ENCODE results near the gene MRO. TPM values are rescaled to one million over a fixed set of nuclear protein-coding genes. Genes with fewer than 3 reads are reported as not detected.

The MRO gene
- total RNA-seq, 1 experiment from 2014 or later = 0.84 TPM

DNA sequence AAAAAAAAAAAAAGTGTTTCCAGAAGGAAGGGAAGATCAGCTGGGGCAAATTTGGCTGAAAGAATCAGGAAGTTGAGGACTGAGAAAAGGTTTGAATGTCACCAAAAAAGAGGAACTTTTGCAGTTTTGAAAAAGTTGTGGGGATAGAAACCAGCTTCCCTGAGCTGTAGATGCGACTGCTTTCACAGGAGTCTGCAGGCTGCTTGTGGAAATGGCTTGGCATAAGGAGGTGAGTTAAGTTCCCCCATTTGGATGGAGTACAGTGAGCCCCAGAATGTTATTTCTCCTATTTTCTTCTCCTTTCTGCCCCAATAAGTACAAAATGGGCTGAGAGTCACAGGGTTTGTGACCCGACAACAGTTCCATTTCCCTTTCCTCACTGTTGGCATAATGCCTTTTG is 42.6 kb upstream of the MRO start:
- no peak for ATAC-seq
- ChIA-PET CTCF (no interaction called here), RAD21 (ENCODE audit: low non-redundant PET in 1 of 2, low total read pairs in 2 of 2, uncharacterized antibody in 2 of 2, unreplicated experiment in 2 of 2) (no interaction called here), POLR2A (no interaction called here)
- H3K4me2 ChIP-seq (ENCODE audit: low read length) = no peak overlapping the region
- BruUV-seq (replicated peaks) = no TSS peak
- DNase-seq (ENCODE audit: low read depth, low spot score) = no peak
- no peak overlapping the region for H2AFZ ChIP-seq (ENCODE audit: low read depth, low read length, poor library complexity, severe bottlenecking)
- H4K20me1 ChIP-seq (ENCODE audit: insufficient read depth) = no peaks in the 10 kb centered on the region
- H3K9me3 ChIP-seq (ENCODE audit: control insufficient read depth in 1 of 2, insufficient read depth in 1 of 2, low read depth in 1 of 2, low read length in 2 of 2) = no peaks in the 10 kb centered on the region
- H3K4me3 ChIP-seq (replicated peaks in 1 of 2; ENCODE audit: low read depth in 1 of 2, low read length in 2 of 2) = no peak overlapping the region
- no peak overlapping the region for H3K9ac ChIP-seq (ENCODE audit: low read length)
- no peak overlapping the region for H3K27ac ChIP-seq (ENCODE audit: low read depth, low read length)
- no peaks in the 10 kb centered on the region for H3K36me3 ChIP-seq (ENCODE audit: control insufficient read depth in 1 of 2, insufficient read depth in 2 of 2, low read length in 2 of 2)
- no peaks in the 10 kb centered on the region for H3K27me3 ChIP-seq (ENCODE audit: insufficient read depth, low read length)
- no peaks in the 10 kb centered on the region for H3K79me2 ChIP-seq (ENCODE audit: insufficient read depth, low read length)
- no peak for TF ChIP-seq SRF (IDR thresholded peaks at IDR 0.05; ENCODE audit: low read depth)
- no peak for TF ChIP-seq ELF1 (IDR thresholded peaks at IDR 0.05; ENCODE audit: borderline replicate concordance, low read depth)
- TF ChIP-seq, protein P1, sequence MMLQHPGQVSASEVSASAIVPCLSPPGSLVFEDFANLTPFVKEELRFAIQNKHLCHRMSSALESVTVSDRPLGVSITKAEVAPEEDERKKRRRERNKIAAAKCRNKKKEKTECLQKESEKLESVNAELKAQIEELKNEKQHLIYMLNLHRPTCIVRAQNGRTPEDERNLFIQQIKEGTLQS (IDR thresholded peaks at IDR 0.05) = no peak
- TF ChIP-seq TCF7L2 (IDR thresholded peaks at IDR 0.05; ENCODE audit: borderline replicate concordance, extremely low read depth, insufficient read depth, insufficient read length) = no peak
- peaks cover under 1 to 4% of the 10 kb centered on the region in 2 experiments; a peak in 2 of 4 replicates for H3K4me1 ChIP-seq (ENCODE audit: control insufficient read depth in 1 of 2, insufficient read depth in 2 of 2, low read length in 2 of 2)
- H3K9me2 ChIP-seq (ENCODE audit: insufficient read depth) = no peaks in the 10 kb centered on the region
- intact Hi-C loops (cut with micrococcal nuclease) = no loop called here

GRCh38 chr18:50861617-50862016 is 41.8 kb upstream of the MRO start:
- no TSS peak for BruUV-seq (replicated peaks)
- Histone ChIP-seq H3K9me3 (ENCODE audit: control insufficient read depth in 1 of 2, insufficient read depth in 1 of 2, low read depth in 1 of 2, low read length in 2 of 2) (no peaks in the 10 kb centered on the region), H3K27me3 (ENCODE audit: insufficient read depth, low read length) (no peaks in the 10 kb centered on the region), H3K4me2 (ENCODE audit: low read length) (no peak overlapping the region), H3K9ac (ENCODE audit: low read length) (no peak overlapping the region), H3K27ac (ENCODE audit: low read depth, low read length) (no peak overlapping the region), H3K4me1 (ENCODE audit: control insufficient read depth in 1 of 2, insufficient read depth in 2 of 2, low read length in 2 of 2) (peaks cover 6 to 12% of the 10 kb centered on the region in 2 experiments; a peak in 3 of 4 replicates), H3K4me3 (replicated peaks in 1 of 2; ENCODE audit: low read depth in 1 of 2, low read length in 2 of 2) (no peak overlapping the region), H3K9me2 (ENCODE audit: insufficient read depth) (no peaks in the 10 kb centered on the region), H4K20me1 (ENCODE audit: insufficient read depth) (no peaks in the 10 kb centered on the region), H2AFZ (ENCODE audit: low read depth, low read length, poor library complexity, severe bottlenecking) (no peak overlapping the region), H3K36me3 (ENCODE audit: control insufficient read depth in 1 of 2, insufficient read depth in 2 of 2, low read length in 2 of 2) (no peaks in the 10 kb centered on the region), H3K79me2 (ENCODE audit: insufficient read depth, low read length) (no peaks in the 10 kb centered on the region)
- ChIA-PET CTCF (no interaction called here), RAD21 (ENCODE audit: low non-redundant PET in 1 of 2, low total read pairs in 2 of 2, uncharacterized antibody in 2 of 2, unreplicated experiment in 2 of 2) (no interaction called here), POLR2A (no interaction called here)
- DNase-seq (ENCODE audit: low read depth, low spot score) (no peak), ATAC-seq (no peak)
- TF ChIP-seq EGR1 (IDR thresholded peaks at IDR 0.05; ENCODE audit: low read depth) = no peak
- no peak for TF ChIP-seq POLR2AphosphoS5 (IDR thresholded peaks at IDR 0.05; ENCODE audit: low read depth, low read length)
- TF ChIP-seq, protein P2, sequence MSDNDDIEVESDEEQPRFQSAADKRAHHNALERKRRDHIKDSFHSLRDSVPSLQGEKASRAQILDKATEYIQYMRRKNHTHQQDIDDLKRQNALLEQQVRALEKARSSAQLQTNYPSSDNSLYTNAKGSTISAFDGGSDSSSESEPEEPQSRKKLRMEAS (IDR thresholded peaks at IDR 0.05) = no peak
- no peak for TF ChIP-seq ELF1 (IDR thresholded peaks at IDR 0.05; ENCODE audit: borderline replicate concordance, low read depth)
- no peak for TF ChIP-seq JUND (IDR thresholded peaks at IDR 0.05)
- no peak for TF ChIP-seq CTCF (IDR thresholded peaks at IDR 0.05 in 2 of 3, conservative IDR thresholded peaks at IDR 0.05 in 1 of 3; ENCODE audit: borderline replicate concordance in 1 of 3, insufficient read depth in 1 of 3, low read depth in 2 of 3, low read length in 2 of 3)
- TF ChIP-seq ZBTB33 (IDR thresholded peaks at IDR 0.05; ENCODE audit: extremely low read depth, insufficient replicate concordance, low read length) = no peak
- intact Hi-C loops (cut with micrococcal nuclease) = no loop called here

Data from HCT116 (cell line).